ENCODE data around the gene TCF7L1.

DNA sequence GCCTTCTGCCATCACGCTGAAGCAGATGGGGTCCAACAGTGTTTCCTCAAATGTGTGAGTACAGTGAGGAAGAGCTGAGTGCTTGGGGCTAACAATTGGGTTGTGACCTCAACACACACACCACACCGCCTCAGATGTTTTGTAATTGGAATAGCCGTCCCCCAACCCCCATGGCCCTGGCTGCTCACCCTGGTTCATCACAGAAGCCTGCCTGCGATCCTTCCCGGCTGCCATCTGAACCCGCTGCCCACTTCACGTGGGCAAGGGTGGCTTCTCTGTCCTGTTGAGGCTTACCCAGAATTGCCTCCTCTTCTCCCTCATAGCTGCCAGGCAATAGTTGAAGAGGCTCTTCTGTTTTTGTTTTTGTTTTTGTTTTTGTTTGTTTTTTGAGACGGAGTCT is 150.4 kb downstream of the TCF7L1 start:
- TF ChIP-seq EZH2 (IDR thresholded peaks at IDR 0.05; ENCODE audit: borderline replicate concordance, low read length) = no peak
- TF ChIP-seq, protein P1, sequence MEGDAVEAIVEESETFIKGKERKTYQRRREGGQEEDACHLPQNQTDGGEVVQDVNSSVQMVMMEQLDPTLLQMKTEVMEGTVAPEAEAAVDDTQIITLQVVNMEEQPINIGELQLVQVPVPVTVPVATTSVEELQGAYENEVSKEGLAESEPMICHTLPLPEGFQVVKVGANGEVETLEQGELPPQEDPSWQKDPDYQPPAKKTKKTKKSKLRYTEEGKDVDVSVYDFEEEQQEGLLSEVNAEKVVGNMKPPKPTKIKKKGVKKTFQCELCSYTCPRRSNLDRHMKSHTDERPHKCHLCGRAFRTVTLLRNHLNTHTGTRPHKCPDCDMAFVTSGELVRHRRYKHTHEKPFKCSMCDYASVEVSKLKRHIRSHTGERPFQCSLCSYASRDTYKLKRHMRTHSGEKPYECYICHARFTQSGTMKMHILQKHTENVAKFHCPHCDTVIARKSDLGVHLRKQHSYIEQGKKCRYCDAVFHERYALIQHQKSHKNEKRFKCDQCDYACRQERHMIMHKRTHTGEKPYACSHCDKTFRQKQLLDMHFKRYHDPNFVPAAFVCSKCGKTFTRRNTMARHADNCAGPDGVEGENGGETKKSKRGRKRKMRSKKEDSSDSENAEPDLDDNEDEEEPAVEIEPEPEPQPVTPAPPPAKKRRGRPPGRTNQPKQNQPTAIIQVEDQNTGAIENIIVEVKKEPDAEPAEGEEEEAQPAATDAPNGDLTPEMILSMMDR (IDR thresholded peaks at IDR 0.05; ENCODE audit: low read length) = no peak

Measured in OCI-LY1 (cell line).